GM19463 (cell line): Measurements from ENCODE around the gene VWA3B.
"Not testable (repeated sequence)": the region's sequence is repeated elsewhere in the genome, so short reads cannot be mapped to it uniquely, and the experiment has no call there.

Experiments
- ATAC-seq: cut with Tn5 transposase; IDR thresholded peaks from one replicate; pipeline ENCODE4 v1.9.1; 2021; ENCODE audit warnings: mild to moderate bottlenecking, moderate library complexity; ENCODE audit not compliant: unreplicated experiment

The VWA3B gene

DNA sequence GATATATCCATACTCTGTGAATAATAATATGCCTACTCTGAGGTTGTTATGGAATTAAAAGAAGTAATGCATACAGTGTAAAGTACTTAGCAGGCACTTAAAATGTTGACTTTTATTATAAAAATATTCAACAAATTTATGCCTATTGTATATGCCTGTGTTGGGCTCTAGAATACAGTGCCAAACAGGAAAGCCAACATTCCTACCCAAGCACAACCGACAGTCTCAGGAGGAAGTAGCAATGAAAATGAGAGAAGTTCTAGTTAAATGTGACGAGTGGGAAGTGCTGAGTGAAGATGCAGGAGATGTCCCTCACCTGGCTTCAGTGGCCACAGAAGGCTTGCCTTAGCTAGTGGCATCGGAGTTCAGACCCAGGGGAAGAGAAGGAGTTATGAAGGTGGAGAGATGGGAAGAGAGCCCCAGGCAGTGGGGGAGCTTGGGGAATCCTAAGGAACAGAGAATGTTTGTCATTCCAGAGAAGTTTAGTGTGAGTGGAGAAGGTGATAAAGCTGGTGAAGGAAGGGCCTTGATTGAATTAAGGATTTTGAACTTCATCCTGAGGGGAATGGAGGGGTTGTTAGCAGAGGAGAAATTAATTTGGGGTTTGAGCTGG, 153.9 kb downstream of the VWA3B start:
- no peak for ATAC-seq

DNA sequence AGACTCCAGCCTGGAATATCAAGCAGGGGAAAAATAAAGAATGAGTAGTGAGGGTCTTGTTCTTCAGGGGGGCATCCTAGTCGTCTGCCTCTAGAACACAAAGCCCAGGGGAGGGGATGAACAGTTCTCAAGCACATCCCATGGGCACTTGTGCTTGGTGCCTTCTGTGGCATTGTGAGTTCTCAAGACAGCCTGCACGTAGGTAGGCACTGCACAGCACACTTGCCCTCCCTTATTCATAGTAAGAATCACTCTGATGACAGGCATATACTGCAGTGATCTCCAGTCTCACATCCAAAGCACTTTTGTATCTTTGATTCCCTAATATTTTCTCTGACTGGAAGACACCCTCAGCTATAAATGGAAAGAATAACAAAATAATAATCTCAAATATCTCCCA, 154.6 kb downstream of the VWA3B start:
- ATAC-seq, result no peak

DNA sequence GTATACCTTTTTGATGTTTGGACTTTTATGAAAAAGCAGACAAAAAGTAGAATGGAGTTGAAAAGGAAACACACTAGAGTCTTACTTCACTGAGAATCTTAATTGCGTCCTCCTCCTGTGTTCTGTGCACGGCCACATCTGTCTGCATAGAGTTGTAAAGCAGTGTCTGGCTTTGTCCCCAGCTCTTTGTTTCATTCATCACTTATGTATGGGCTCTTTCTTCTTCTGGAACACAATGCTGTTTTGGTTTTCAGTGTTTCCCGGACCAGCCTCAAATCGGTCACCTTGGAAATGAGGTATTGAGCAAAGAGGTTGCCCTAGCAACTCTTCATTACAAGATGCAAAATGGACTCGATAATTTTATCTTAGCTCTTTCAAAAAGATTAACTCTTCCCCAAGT, 155.0 kb downstream of the VWA3B start:
- no peak for ATAC-seq

DNA sequence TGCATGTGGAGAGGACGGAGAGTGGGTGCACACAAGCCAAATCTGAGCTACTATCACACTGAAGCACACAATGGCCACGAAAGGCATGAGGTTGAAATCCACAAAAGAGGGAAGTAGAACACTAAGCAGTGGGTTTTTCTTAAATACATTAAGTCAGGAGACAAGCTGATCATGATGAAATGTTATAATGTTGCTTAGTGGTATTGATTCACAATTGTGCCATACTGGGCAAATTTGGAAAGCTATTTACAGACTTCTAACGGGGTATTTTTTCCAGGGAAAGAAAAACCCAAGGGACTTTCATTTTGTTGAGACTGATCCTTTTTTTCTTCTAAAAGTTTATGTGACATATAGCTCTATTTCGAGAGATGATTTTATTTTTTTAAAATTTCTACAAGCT, 158.5 kb downstream of the VWA3B start:
- no peak for ATAC-seq

DNA sequence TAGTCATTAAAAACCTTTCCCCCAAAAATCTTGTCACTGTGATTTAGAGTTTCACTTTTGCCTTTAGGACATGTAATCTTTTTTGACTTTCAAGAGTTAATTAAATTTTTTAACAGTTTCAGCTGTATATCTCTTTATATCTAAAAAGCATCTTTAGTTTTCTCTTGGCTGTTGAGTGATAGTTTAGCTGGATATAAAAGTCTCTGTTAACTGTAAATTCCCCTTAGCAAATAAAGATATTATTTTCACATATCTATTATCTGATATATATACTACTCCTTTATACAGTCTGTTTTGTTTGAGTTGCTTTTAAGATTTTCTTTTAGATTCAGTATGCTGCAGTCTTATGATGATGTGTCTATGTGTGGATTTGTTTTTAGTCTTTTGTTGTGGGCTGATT, 160.4 kb downstream of the VWA3B start:
- ATAC-seq, result no peak

DNA sequence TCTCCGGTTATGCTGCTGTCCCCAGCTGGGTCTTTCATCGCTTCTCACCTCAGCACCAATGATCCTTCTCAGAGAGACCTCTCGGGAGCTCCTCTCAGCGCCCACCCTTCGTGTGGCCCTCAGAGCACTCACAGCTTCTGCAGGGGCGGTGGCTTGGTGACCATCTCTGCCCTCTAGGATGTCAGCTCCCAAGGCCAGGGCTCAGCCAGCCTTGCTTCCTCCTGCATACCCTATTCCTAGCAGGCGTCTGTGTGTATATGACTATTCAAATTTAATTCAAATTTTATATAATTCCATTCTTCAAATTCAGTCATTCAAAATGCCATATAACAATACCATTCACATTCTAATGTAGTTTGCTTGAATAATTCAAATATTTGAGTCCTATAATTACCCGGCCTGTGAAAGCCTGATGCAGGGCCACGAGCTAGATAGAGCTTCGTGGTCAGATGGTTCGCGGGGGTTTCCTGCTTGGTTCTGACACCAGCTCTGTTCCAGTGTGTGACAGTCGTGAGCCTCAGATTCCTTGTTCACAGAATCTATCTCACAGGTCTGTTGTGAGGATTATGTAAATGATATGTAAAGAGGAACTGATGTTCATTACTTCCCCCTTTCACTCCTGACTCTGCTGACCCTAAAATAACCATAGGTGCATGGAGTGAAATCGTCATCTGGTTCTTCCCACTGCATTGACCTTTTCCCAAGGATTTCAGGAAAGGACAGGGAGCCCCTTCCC, 165.2 kb downstream of the VWA3B start:
- no peak for ATAC-seq

DNA sequence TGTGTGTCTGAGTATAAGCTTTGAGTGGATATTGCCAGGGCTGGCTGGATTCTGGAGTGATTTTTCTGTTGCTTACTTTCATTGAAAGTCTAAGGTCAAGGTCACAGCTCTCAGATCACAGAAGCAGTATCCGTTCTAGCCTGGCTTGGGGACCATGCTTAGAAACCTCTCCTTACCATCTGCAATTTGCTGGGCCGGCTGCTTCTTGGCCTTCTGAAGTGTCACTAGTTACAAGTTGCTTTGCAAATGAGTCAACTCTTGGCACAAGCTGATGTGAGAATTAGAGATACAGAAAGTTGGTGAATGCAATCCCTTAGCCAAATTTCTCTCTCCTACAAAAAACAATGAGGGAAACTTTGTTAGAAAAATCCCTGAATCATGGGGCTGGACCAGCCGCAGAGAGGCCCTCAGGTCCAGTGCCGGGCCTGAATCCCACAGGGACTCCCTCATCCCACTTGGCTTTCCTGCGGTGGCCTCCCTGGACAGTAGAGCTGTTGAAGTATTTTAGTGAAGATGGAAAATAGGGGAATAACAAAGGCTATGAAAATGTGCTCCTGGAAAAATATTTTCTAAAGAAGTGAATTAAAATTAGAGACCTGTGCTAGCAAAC, 166.6 kb downstream of the VWA3B start:
- no peak for ATAC-seq

DNA sequence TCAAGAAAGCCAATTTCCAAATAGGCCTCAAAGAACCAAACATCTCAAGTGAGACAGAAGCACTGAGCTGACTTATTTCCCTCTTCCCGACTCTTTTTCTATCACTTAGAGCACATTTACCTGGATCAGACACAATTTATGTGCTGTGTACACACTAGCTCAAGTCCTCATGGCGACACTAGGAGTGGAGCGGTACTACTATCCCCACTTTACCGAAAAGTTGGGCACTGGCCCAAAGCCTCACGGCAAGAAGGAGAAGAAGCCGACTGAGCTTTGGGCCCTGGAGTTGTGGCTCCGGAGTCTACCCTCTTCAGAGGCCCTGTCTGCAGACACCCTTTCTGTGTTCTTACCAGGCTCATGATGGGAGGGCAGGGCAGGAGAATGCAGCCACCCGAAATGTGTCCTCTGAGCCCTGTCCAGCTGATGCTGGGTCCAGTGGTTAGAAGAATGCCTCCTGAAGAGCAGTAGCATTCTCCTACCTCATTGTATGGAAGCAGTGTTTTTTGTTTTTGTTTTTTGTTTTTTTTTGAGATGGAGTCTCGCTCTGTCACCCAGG, 167.6 kb downstream of the VWA3B start:
- ATAC-seq, result no peak

DNA sequence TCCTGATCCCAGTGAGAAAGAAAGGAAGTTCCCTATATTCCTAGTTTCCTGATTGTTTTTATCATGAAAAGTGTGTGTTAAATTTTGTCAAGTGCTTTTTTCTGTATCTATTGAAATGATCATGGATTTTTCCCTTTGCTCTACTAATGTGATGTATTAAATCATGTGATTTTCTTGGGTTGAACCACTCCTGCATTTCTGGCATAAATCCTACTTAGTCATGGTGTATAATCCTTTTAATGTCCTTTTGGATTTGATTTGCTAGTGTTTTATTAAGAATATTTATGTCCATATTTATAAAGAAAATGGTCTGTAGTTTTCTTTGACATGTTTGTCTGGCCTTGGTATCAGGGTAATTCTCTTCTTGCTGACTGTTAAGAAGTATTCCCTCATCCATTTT, 171.9 kb downstream of the VWA3B start:
- ATAC-seq, result no peak

DNA sequence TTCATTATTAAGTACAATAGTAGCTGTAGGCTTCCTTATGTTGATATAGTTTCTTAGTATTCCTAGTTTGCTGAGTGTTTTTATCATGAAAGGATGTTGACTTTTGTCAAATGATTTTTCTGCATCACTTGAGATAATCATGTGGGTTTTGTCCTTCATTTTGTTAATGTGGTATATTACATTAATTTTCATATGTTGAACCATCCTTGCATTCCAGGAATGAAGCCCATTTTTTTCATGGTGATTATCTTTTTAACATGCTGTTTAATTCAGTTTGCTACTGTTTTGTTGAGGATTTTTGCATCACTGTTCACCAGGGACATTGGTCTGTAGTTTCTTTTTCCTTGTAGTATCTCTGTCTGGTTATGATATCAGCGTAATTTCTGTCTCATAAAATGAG, 176.4 kb downstream of the VWA3B start:
- no peak for ATAC-seq

DNA sequence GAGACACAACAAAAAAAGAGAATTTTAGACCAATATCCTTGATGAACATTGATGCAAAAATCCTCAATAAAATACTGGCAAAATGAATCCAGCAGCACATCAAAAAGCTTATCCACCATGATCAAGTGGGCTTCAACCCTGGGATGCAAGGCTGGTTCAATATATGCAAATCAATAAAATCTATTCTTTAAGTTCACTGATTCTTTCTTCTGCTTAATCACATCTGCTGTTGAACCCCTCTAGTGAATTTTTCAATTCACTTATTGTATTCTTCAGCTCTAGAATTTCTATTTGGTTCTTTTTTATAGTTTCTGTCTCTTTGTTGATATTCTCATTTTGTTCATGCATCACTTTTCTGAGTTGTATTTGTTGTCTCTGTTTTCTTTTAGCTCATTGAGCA, 181.3 kb downstream of the VWA3B start:
- ATAC-seq, result not testable (repeated sequence)

DNA sequence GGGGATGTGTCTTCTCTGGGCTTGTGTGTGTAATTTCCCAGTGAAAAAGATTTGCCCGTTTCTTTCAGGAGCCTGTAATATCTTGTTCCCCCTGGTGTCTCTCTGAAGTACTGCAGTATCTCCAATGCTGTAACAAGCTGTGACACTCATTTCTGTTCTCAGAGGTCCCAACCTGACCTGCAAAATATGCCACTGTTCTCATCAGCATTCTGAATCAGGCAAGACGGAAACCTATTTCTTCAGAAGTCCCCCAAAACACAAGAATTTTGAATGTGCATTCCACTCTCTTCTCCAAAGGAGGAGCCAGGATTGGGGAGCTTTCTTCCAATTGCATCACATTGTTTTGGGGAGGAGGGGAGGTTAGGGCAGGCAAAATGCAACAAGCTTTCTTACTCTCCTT, 182.3 kb downstream of the VWA3B start:
- ATAC-seq, result no peak

DNA sequence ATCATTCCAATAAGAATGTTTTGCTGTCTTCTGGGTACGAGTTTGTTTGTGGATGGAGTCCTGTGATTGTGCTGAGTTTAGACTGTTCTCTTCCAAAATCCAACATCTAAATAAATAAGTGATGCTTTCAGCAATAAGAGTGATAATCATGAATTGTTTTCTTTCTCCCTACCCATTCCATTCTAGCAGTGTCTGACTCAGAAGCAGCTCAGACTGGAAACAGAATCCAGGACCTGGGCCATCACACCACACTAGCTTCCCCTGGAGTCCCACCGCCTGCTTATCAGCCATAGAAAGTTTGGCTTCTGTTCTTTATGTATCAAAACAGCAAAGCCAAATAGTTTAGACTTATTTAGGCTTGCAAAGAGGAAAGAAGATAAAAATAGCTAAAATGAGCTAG, 182.9 kb downstream of the VWA3B start:
- ATAC-seq, result no peak

DNA sequence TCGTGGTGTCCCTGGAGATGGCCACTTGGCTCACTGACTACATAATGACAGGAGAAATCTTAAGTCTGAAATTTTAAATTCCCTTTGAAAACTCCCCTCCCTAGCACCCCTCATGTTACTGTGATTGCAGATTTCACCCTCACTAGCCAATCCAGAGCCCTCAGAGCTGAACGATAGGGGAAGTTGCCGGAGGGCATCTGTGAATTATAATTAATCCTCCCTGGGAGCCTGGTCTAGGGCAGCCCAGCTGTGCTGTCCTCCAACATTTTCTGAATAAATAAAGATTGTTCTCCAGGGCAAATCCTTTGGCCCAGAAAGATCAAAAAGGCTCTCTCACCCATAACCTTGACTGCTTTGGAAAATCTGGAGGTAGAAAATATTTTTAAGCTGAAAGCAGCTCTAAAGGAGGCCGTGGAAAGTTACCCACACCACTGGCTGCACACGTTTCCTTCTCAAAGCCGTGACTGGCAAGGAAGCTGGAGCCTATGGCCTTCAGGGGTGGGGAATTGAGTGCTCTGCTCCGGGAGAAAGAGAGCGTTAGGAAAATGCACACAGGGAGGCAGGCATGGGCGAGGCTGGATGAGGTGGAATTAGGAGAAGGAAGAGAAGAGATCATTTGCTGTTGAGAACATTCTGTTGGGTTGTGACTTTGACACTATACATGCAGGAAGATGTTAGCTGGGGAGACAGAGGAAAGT, 190.3 kb downstream of the VWA3B start:
- ATAC-seq, result no peak

DNA sequence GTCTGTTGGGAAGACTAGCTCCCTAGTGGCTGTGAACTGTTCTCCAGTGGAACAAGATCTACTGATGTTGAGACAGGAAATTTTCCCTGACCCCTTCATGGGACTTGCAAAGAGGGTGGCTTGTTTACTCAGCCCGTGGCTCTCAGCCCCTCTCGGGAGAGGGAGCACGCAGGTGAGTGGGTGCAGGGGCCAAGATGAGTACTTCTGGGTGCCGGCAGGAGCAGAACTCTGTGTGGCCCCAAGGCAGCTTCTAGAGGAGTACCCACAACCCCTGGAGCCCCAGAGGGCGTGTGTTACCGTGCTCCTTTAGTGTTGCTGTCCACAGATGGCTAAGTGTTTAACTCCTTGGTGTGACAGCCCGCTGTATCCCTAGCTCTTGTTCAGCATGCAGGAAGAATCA, 191.1 kb downstream of the VWA3B start:
- no peak for ATAC-seq

DNA sequence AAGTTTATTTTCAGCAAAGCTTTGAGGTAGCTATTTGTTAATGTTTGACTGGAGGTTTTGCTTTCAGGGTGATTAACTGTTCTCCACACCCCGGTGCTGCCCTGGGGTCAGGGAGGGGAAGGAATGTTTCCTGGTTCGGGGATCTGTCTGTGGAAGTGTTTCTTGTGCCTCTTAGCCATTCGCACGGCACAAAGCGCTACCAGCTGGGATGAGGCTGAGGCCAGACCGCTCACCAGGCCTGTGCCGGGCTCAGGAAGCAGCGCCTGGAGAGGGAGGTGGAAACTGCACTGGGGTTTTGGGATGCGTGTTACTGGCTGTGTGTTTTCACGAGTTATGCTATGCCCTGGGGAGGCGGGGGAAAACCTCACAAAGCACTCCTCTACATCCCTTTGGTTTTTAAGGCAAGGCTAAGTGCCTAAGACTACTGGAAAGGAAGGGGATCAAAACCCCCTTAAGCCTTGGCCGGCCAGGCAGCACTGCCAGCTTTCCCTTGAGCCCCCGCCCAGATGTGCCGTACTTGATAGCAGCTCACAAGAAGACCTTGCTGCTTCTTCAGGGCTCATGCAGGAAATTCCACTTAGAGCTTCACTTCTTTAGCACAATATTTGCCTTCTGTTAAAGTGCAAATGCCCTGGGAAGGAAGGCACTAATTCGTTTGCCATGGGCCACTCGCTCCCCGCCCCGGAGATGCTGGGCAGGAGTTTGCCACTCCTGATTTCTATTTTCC, 193.6 kb downstream of the VWA3B start:
- peak; percentile 72 for ATAC-seq

DNA sequence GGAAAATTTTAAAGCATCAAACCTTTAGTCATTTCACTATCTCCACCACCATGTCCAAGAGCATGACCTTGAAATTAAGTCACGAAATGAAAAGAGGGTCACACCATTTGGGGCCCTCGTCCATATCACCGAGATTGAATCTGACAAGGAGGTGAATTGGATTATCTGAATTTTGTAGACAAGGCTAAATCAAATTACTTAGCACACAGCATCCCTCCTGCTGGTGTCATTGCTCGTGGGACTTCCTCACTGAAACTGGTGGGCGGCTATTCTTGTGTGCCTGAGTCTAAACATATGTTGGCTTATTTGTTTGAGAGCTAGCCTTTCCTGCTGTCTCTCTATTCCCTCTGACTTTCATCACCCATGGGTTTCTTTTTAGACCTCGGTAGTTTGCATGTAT, 194.6 kb downstream of the VWA3B start:
- ATAC-seq, result no peak

DNA sequence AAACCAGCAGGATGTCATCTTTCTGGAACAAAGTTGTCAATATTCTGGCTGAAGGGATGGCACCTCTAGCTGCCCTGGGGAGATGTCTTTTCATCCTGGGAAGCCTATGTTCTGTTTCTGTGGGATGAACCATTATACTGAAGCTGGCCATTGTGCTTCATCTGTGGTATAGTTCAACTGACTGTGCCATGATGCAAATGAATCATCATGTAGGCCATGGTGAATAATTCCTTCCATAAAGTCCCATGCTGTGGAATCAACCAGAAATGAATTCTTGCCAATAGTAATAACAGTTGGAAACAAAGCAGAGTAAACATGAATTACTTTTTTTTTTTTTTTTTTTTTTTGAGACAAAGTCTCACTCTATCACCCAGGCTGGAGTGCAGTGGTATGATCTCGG, 195.1 kb downstream of the VWA3B start:
- no peak for ATAC-seq

DNA sequence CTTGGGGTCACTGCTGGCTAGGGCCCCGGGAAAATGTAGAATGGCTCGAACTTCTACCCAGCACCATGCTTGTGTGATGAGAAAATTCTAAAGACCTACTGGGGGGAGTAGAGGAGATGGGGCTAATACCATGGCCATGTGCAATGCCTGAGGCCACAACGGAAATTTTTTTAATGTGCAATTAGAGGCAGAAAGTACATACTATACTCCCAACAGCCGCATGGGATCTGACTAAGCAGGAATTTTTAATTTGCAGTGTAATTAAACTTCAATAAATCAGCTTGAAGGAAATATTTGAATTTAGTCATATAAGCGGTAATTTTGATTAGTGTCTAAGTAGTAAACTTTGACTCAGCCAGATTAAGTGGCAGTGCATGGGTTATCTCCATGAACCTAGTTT, 206.1 kb downstream of the VWA3B start:
- ATAC-seq, result no peak

DNA sequence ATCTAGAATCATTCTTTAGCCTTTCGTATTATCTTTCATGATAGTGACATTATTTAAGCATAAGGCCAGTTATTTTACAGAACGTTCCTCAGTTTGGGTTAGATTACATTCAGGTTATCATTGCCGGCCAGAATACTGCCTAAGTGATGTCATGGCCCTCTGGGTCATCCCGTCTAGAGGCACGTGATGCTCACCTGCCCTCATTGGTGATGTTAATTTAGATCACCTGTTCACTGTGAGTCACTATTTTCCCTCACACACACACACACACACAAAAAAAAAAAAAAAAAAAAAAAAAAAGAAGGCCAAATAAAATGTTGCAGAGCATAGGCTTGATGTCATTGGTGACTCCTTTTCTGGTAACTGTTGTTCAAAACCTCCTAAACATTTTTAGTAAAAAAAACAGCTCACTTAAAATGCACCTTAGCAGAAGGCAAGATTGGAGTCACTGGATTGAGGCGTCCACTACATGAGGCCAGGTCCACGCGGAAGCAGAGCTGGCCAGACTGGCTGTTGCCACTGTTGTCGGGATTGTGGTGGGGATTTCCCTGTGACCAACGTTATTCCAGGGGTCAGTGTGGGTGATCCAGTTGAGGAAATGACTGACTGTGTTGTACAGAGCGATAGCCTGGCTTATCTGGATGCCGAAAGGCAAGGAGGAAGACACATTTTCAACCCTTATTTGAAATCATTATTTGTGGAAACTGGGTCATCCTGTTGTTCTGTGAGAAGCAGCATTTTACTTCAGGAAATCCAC, 207.1 kb downstream of the VWA3B start:
- ATAC-seq, result no peak
